HepG2 (cell line): ENCODE results near the gene WSB2. TPM values are rescaled to one million over a fixed set of nuclear protein-coding genes. Genes with fewer than 3 reads are reported as not detected.
A peak's percentile ranks its signal among the peaks of the same experiment; 100 is the strongest.

Experiments used
- ELF3 ChIP-seq: IDR thresholded peaks from 2 replicates; pipeline ENCODE4 v1.6.1; 2016; ENCODE audit warnings: missing genetic modification reagents, missing compliant biosample characterization
- GFI1 ChIP-seq: sonication (generic); formaldehyde crosslinking; IDR thresholded peaks from 2 replicates; pipeline ENCODE4 v1.5.0; 2020; ENCODE audit warnings: missing genetic modification reagents, mild to moderate bottlenecking, borderline replicate concordance
- NFKB2 ChIP-seq: sonication (generic); formaldehyde crosslinking; IDR thresholded peaks from 2 replicates; pipeline ENCODE4 v1.4.0; 2020; ENCODE audit warnings: missing genetic modification reagents, borderline replicate concordance
- NR2F6 ChIP-seq, 2 experiments: IDR thresholded peaks; 2 replicates each; pipeline ENCODE4 v1.6.1; 2016; ENCODE audit warnings: antibody characterized with exemption in 1 of 2, mild to moderate bottlenecking in 1 of 2
- PAXIP1 ChIP-seq: sonication (generic); formaldehyde crosslinking; conservative IDR thresholded peaks from 2 replicates; pipeline ENCODE4 v1.4.0; 2020; ENCODE audit warnings: mild to moderate bottlenecking, missing genetic modification reagents, moderate library complexity
- PCBP1 ChIP-seq: fragments of 200-400 bp; formaldehyde crosslinking; IDR thresholded peaks from 2 replicates; pipeline ENCODE4 v1.6.1; 2017; ENCODE audit warnings: mild to moderate bottlenecking, low read depth, low read length, borderline replicate concordance
- SMAD1 ChIP-seq: sonication (generic); formaldehyde crosslinking; IDR thresholded peaks from 2 replicates; pipeline ENCODE4 v1.4.0; 2020; ENCODE audit warnings: missing genetic modification reagents, low read depth, mild to moderate bottlenecking, borderline replicate concordance
- ZNF253 ChIP-seq: sonication (generic); formaldehyde crosslinking; IDR thresholded peaks from 2 replicates; pipeline ENCODE4 v1.8.0; 2022; ENCODE audit warnings: mild to moderate bottlenecking, missing genetic modification reagents, borderline replicate concordance
- ZNF44 ChIP-seq: sonication (generic); formaldehyde crosslinking; IDR thresholded peaks from 2 replicates; pipeline ENCODE4 v1.5.1; 2020; ENCODE audit warnings: mild to moderate bottlenecking, missing genetic modification reagents
- ZNF513 ChIP-seq: sonication (generic); formaldehyde crosslinking; conservative IDR thresholded peaks from 2 replicates; pipeline ENCODE4 v1.5.0; 2020; ENCODE audit warnings: missing genetic modification reagents
- ZNF672 ChIP-seq: sonication (generic); formaldehyde crosslinking; IDR thresholded peaks from 2 replicates; pipeline ENCODE4 v1.8.1; 2022; ENCODE audit warnings: missing genetic modification reagents
- polyA plus RNA-seq, 8 experiments: library from polyadenylated mRNA; depleted of rRNA in 3 of 8; stranded (reverse) in 7 of 8; unstranded in 1 of 8; fragments of >200 nt; fragmentation: Illumina TruSeq in 4 of 8; extraction: Trizol in 4 of 8; gene quantifications; 2 replicates each; pipeline versions ENCODE4 v1.2.1 to v1.2.3, GENCODE V29; 2011 to 2016; ENCODE audit warnings: low read depth in 4 of 8, missing spikeins in 1 of 8, mixed read lengths in 1 of 8; ENCODE audit not compliant: insufficient read depth in 1 of 8
- total RNA-seq, 5 experiments: library from RNA; depleted of rRNA; stranded (reverse); fragments of >200 nt; fragmentation: Illumina TruSeq; extraction: Trizol; gene quantifications; 2 replicates each; pipeline ENCODE4 v1.2.3, GENCODE V29; 2016; ENCODE audit warnings: low read depth in 1 of 5
- TF ChIP-seq, protein P1 (sequence below): sonication (generic); formaldehyde crosslinking; IDR thresholded peaks from 2 replicates; pipeline ENCODE4 v1.5.1; 2020; ENCODE audit warnings: mild to moderate bottlenecking, missing genetic modification reagents, moderate library complexity
- TF ChIP-seq, protein P2 (sequence below): sonication (generic); formaldehyde crosslinking; conservative IDR thresholded peaks from 2 replicates; pipeline ENCODE4 v1.8.0; 2022; ENCODE audit warnings: missing genetic modification reagents
- TF ChIP-seq, protein P3 (sequence below): sonication (generic); formaldehyde crosslinking; IDR thresholded peaks from 2 replicates; pipeline ENCODE4 v1.4.0; 2020; ENCODE audit warnings: missing genetic modification reagents, borderline replicate concordance
- TF ChIP-seq, protein P4 (sequence below): sonication (generic); formaldehyde crosslinking; IDR thresholded peaks from 2 replicates; pipeline ENCODE4 v1.4.0; 2020; ENCODE audit warnings: missing genetic modification reagents

WSB2 gene
- total and polyA plus RNA-seq, 2 of the 13 experiments (the other 11 are each of a cell fraction or from before 2014, with no cell fraction given) = 31.0 to 82.8 TPM

DNA sequence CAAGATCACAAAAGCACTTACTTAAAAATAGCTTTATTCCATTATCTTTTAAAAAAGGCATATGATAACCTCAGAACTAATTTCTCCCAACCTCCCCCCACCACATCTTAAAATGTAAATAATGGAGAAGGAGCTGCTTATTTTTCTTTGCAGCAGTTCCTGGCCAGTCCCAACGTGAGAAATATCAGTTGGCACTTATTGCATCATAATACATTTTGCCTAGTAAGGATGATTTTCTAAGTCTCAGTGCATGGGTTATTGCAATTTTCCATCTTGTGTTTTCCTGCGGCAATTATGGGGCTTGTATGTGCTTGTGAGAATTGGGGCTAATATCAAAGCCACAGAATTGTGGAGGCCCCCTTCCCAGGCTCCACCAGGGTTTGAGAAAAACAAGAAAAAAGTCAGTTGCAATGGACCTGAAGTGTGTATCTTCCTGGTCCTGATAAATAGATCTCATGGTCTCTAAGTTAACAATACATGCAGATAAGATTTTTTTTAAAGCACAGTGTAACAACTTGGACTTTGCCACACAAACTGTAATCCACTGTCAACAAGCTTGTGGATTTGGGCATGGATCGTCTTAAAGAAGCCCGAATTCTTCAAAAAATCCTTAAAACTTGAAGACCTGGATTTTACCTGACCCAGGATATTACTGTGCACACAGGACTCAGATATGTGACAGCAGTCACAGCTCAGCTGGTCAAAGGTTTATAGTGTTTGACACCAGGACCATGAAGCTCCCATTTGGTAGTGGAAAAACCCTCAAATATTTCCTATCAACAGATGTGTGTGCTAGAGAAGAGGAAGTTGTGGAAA lies 2.8 kb upstream of the WSB2 start (continued):
- TF ChIP-seq, protein P1, sequence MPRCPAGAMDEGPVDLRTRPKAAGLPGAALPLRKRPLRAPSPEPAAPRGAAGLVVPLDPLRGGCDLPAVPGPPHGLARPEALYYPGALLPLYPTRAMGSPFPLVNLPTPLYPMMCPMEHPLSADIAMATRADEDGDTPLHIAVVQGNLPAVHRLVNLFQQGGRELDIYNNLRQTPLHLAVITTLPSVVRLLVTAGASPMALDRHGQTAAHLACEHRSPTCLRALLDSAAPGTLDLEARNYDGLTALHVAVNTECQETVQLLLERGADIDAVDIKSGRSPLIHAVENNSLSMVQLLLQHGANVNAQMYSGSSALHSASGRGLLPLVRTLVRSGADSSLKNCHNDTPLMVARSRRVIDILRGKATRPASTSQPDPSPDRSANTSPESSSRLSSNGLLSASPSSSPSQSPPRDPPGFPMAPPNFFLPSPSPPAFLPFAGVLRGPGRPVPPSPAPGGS (CRISPR knock-in tag) = no peak
- TF ChIP-seq, protein P2, sequence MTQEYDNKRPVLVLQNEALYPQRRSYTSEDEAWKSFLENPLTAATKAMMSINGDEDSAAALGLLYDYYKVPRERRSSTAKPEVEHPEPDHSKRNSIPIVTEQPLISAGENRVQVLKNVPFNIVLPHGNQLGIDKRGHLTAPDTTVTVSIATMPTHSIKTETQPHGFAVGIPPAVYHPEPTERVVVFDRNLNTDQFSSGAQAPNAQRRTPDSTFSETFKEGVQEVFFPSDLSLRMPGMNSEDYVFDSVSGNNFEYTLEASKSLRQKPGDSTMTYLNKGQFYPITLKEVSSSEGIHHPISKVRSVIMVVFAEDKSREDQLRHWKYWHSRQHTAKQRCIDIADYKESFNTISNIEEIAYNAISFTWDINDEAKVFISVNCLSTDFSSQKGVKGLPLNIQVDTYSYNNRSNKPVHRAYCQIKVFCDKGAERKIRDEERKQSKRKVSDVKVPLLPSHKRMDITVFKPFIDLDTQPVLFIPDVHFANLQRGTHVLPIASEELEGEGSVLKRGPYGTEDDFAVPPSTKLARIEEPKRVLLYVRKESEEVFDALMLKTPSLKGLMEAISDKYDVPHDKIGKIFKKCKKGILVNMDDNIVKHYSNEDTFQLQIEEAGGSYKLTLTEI (CRISPR knock-in tag) = no peak
- TF ChIP-seq ZNF44 (CRISPR knock-in tag) (no peak), PCBP1 (no peak), GFI1 (CRISPR knock-in tag) (peak; percentile 56; the same call in 1 of the 2 replicates), PAXIP1 (peak; percentile 83), NR2F6 (IDR thresholded peaks at IDR 0.05) (no peak), NR2F6 (CRISPR knock-in tag; IDR thresholded peaks at IDR 0.05) (0 out of 2 replicates have a peak, but pooled peaks have one; percentile 9), SMAD1 (CRISPR knock-in tag) (no peak), ELF3 (CRISPR knock-in tag) (peak; percentile 40), ZNF672 (no peak), ZNF253 (CRISPR knock-in tag) (no peak), NFKB2 (no peak), ZNF513 (no peak)
- TF ChIP-seq, protein P3, sequence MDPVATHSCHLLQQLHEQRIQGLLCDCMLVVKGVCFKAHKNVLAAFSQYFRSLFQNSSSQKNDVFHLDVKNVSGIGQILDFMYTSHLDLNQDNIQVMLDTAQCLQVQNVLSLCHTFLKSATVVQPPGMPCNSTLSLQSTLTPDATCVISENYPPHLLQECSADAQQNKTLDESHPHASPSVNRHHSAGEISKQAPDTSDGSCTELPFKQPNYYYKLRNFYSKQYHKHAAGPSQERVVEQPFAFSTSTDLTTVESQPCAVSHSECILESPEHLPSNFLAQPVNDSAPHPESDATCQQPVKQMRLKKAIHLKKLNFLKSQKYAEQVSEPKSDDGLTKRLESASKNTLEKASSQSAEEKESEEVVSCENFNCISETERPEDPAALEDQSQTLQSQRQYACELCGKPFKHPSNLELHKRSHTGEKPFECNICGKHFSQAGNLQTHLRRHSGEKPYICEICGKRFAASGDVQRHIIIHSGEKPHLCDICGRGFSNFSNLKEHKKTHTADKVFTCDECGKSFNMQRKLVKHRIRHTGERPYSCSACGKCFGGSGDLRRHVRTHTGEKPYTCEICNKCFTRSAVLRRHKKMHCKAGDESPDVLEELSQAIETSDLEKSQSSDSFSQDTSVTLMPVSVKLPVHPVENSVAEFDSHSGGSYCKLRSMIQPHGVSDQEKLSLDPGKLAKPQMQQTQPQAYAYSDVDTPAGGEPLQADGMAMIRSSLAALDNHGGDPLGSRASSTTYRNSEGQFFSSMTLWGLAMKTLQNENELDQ (CRISPR knock-in tag) = no peak
- TF ChIP-seq, protein P4, sequence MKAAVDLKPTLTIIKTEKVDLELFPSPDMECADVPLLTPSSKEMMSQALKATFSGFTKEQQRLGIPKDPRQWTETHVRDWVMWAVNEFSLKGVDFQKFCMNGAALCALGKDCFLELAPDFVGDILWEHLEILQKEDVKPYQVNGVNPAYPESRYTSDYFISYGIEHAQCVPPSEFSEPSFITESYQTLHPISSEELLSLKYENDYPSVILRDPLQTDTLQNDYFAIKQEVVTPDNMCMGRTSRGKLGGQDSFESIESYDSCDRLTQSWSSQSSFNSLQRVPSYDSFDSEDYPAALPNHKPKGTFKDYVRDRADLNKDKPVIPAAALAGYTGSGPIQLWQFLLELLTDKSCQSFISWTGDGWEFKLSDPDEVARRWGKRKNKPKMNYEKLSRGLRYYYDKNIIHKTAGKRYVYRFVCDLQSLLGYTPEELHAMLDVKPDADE (CRISPR knock-in tag) = no peak
